Measurements from ENCODE around the gene NEAT1. TPM values are rescaled to one million over a fixed set of nuclear protein-coding genes. Genes with fewer than 3 reads are reported as not detected.

The NEAT1 gene
- total RNA-seq, 4 donors from 2014 or later = 370 to 782 (median 680) TPM

DNA sequence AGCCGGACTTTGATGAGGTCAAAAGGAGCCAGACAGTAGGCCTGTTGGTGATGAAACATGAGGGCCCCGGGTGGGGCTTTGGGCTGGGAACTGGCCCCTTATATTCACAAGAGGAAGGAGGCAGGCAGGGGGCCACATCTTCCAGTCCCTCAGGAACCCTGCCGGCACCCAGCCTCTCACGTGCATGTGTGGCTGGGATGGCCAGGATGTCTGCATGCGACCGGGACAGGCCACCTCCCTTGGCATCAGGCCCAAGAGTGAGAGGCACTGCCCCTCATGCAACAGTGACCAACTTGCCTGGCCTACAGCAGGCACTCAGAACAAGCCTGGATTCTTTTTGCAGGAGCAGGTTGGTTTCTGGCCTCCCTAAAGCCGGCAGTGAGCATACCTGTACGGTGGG is 45.6 kb upstream of the NEAT1 start:
- 79% methylated on average over 8 of the region's 8 CpGs; no CpG with 5 or more reads in 1 of the 2 donors for WGBS, 2 donors (ENCODE audit: low coverage in 1 of 2)
- TF ChIP-seq, protein P1, sequence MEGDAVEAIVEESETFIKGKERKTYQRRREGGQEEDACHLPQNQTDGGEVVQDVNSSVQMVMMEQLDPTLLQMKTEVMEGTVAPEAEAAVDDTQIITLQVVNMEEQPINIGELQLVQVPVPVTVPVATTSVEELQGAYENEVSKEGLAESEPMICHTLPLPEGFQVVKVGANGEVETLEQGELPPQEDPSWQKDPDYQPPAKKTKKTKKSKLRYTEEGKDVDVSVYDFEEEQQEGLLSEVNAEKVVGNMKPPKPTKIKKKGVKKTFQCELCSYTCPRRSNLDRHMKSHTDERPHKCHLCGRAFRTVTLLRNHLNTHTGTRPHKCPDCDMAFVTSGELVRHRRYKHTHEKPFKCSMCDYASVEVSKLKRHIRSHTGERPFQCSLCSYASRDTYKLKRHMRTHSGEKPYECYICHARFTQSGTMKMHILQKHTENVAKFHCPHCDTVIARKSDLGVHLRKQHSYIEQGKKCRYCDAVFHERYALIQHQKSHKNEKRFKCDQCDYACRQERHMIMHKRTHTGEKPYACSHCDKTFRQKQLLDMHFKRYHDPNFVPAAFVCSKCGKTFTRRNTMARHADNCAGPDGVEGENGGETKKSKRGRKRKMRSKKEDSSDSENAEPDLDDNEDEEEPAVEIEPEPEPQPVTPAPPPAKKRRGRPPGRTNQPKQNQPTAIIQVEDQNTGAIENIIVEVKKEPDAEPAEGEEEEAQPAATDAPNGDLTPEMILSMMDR (IDR thresholded peaks at IDR 0.05) = no peak
- TF ChIP-seq POLR2A (IDR thresholded peaks at IDR 0.05) = no peak
- TF ChIP-seq POLR2AphosphoS5 (IDR thresholded peaks at IDR 0.05) = no peak
- TF ChIP-seq EP300 (IDR thresholded peaks at IDR 0.05; ENCODE audit: low read depth) = no peak
- Histone ChIP-seq H3K27ac (no peak overlapping the region), H3K4me3 (no peak overlapping the region), H3K9me3 (no peaks in the 10 kb centered on the region), H3K36me3 (no peaks in the 10 kb centered on the region), H3K27me3 (no peaks in the 10 kb centered on the region), H3K4me1 (peaks cover 15 to 18% (median 16%) of the 10 kb centered on the region in 4 donors)
- intact Hi-C loops (cut with DNase I; ENCODE audit: low total_unique reads) (no loop called here), in situ Hi-C loops (cut with MboI; ENCODE audit: low pct_ligation_motif_present in 1 of 4, low pct_unique_long_range_greater_than_20kb in 1 of 4, low sequenced_read_pairs in 3 of 4) (no loop called here)
- no peak for DNase-seq

DNA sequence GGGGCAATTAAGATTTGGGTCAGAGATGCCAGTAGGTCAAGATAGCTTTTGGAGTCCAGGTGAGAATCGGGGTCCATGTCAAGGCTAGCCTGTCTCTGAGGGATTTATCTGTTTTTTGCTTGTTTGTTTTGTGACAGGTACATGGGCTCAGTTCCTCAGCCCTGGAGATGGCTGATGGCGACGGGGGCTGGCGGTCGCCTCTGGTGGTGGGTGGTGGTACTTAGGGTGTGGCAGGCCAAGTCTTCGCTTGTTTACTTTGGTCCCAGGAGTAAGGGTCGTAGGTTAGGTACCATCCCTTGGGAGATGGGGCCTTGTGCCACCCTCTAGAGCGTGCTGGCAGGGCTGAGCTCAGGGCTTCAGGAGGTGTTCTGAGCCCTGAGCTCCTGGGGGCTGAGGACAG is 44.8 kb upstream of the NEAT1 start:
- Histone ChIP-seq H3K9me3 (no peaks in the 10 kb centered on the region), H3K4me3 (no peak overlapping the region), H3K27me3 (no peaks in the 10 kb centered on the region), H3K27ac (no peak overlapping the region), H3K4me1 (peaks cover 19 to 24% (median 21%) of the 10 kb centered on the region in 4 donors), H3K36me3 (no peaks in the 10 kb centered on the region)
- no peak for DNase-seq
- in situ Hi-C loops (cut with MboI; ENCODE audit: low pct_ligation_motif_present in 1 of 4, low pct_unique_long_range_greater_than_20kb in 1 of 4, low sequenced_read_pairs in 3 of 4) (no loop called here), intact Hi-C loops (cut with DNase I; ENCODE audit: low total_unique reads) (no loop called here)
- no peak for TF ChIP-seq POLR2A (IDR thresholded peaks at IDR 0.05)
- TF ChIP-seq, protein P1 (IDR thresholded peaks at IDR 0.05) = no peak
- no peak for TF ChIP-seq POLR2AphosphoS5 (IDR thresholded peaks at IDR 0.05)
- TF ChIP-seq EP300 (IDR thresholded peaks at IDR 0.05; ENCODE audit: low read depth) = no peak
- WGBS, 2 donors (ENCODE audit: low coverage in 1 of 2) = 92 to 100% methylated on average over 1 to 8 of the region's 8 CpGs

DNA sequence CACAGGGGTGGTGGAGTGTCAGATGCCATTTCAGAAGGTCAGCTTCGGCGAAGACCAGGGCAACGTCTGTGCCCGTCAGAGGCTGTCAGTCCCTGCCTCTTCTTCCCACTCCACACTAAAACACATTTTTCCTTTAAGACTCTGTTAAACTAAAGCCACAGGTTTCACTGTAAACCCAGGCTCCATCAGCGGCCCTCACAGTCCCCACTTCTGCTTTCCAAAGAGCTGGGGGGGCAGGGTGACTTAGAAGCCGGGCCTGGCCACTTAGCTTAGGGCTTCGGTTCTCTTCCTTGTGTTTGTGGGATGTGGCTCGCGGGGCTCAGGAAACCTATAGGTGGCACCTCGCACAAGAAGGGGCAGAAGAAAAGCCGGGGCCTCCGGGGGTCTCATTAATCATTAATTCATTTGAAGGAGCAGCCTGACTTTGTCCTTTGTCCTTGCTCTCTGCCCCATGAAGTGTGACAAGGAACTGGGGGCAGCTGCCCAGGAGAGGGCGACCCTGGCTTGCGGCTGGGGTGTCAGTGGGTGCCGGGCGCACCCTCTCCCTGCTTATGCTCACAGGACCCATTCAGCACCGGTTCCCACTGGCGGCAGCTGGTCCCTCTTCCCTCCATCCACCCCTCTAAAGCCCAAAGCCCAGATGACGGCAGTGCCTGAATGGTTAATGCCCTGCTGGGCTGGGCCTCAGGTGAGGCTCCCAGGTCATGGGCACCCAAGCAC is 44.2 kb upstream of the NEAT1 start:
- Histone ChIP-seq H3K36me3 (no peaks in the 10 kb centered on the region), H3K27ac (no peak overlapping the region), H3K9me3 (no peaks in the 10 kb centered on the region), H3K4me3 (no peak overlapping the region), H3K27me3 (no peaks in the 10 kb centered on the region), H3K4me1 (peaks cover 25 to 30% (median 27%) of the 10 kb centered on the region in 4 donors)
- intact Hi-C loops (cut with DNase I; ENCODE audit: low total_unique reads) = no loop called here
- peak; percentile 52 for DNase-seq
- TF ChIP-seq, protein P1 (IDR thresholded peaks at IDR 0.05) = no peak
- TF ChIP-seq POLR2AphosphoS5 (IDR thresholded peaks at IDR 0.05) = no peak
- TF ChIP-seq EP300 (IDR thresholded peaks at IDR 0.05; ENCODE audit: low read depth) = no peak
- TF ChIP-seq POLR2A (IDR thresholded peaks at IDR 0.05) = no peak
- 77% methylated on average over 19 of the region's 19 CpGs; no CpG with 5 or more reads in 1 of the 2 donors for WGBS, 2 donors (ENCODE audit: low coverage in 1 of 2)
- in situ Hi-C loops (cut with MboI; ENCODE audit: low pct_ligation_motif_present in 1 of 4, low pct_unique_long_range_greater_than_20kb in 1 of 4, low sequenced_read_pairs in 3 of 4) = no loop called here

DNA sequence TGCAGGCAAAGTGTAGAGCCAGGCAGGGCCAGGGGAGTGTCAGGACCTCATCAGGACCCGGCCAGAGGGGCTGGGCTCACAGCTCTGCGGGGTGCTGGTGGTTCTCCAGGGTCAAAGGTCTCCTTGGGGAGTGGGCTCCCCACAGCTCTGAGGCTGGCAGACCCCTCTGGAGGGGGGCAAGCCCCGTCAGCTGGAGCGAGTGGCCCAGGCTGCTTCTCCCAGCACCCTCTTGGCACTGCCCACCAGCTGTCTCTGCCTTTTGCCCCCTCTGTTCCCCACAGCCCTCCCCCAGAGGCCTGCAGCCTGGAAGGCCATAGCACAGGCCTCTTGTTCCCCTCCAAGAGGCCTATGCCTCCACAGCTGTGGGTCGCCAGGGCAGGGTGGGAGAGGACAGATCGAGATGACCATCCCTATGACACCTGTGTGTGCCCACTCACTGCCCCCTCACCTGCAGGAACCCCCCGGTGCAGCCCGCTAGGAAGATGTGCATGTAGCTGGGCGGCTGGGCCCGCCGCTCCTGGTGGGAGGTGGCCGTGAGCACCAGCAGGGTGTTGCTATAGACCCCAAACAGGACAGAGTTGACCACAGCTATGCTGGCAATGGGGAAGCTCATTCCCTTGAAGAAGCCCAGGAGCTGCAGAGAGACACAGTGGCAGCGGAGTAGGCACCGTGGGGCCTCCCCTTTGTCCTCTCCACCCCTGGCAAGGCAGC is 43.5 kb upstream of the NEAT1 start:
- no peak overlapping the region for H3K27ac ChIP-seq
- peaks cover 31 to 34% (median 33%) of the 10 kb centered on the region in 4 donors for H3K4me1 ChIP-seq
- no peak overlapping the region for H3K4me3 ChIP-seq
- WGBS, 2 donors (ENCODE audit: low coverage in 1 of 2) = 80 to 90% methylated on average over 2 to 13 of the region's 14 CpGs
- intact Hi-C loops (cut with DNase I; ENCODE audit: low total_unique reads) (no loop called here), in situ Hi-C loops (cut with MboI; ENCODE audit: low pct_ligation_motif_present in 1 of 4, low pct_unique_long_range_greater_than_20kb in 1 of 4, low sequenced_read_pairs in 3 of 4) (no loop called here)
- TF ChIP-seq POLR2AphosphoS5 (IDR thresholded peaks at IDR 0.05) = no peak
- no peak for TF ChIP-seq EP300 (IDR thresholded peaks at IDR 0.05; ENCODE audit: low read depth)
- TF ChIP-seq, protein P1 (IDR thresholded peaks at IDR 0.05) = no peak
- TF ChIP-seq POLR2A (IDR thresholded peaks at IDR 0.05) = no peak
- DNase-seq = no peak
- no peaks in the 10 kb centered on the region for H3K9me3 ChIP-seq
- H3K27me3 ChIP-seq = no peaks in the 10 kb centered on the region
- H3K36me3 ChIP-seq = no peaks in the 10 kb centered on the region
